HTR-8/SVneo (cell line): Measurements from ENCODE around the gene ANGPTL5.
"Not testable (repeated sequence)": the region's sequence is repeated elsewhere in the genome, so short reads cannot be mapped to it uniquely, and the experiment has no call there.

ENCODE experiments used
- DNase-seq: peaks from one replicate; pipeline ENCODE4 v3.0.0; 2011; ENCODE audit warnings: low spot score, mixed read lengths; ENCODE audit not compliant: insufficient read length
- FAIRE-seq: peaks from 2 replicates; lab custom pipeline; 2011; peaks lifted over from hg19 to GRCh38; lab: Jason Lieb, UNC

ANGPTL5 gene

DNA sequence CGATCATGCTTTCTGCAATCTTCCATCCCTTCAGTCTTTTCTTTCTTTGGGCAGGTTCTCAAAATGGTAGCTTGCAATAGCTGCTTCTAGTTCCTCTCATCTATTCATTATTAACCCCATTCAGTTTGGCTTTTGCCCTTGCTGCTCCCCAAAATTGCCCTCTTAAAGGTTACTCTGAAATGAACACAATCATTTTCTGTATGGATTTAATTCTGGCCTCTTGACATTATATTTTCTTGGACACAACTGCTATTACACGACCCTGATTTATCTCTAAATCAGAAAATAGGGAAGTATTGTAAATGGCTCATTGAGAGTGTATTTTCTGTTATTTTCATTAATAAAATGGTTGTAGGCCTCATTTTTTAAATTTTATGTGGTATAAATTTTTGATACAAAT, at the start of gene ANGPTL5:
Gene ANGPTL5 (minus strand): TSS at position 101 of the 400 bp plus-strand sequence. CDS start 8,613 bp downstream, outside the sequence.
- DNase-seq = no peak
- FAIRE-seq = no peak

DNA sequence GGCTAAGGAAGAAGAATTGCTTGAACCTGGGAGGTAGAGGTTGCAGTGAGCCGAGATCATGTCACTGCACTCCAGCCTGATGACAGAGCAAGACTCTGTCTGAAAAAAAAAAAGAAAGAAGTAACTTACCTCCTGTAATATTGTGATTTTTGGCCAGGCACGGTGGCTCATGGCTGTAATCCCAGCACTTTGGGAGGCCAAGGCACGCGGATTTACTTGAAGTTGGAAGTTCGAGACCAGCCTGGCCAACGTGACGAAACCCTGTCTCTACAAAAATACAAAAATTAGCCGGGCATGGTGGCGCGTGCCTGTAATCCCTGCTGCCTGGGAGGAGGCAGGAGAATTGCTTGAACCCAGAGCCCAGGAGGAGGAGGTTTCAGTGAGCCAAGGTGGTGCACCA, 47.9 kb upstream of the ANGPTL5 start:
- not testable (repeated sequence) for FAIRE-seq, DNase-seq

DNA sequence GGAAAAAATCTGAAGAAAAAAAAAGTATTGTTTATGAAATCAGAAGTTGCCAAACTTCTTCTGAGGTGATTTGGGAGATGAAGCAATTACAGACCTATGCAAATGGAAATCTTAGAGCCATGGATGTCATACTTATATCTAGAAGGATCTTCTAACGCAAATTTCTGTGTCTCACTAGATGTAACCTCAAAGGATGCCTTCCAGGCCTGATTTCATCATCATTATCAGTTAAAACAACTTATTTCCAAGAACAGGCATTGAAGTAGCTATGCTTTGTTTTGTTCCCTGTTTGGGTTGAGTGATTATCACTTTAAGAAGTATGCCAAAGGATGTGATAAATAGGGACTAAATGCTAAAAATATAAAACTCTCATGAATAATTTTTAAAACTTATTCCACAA, 43.9 kb upstream of the ANGPTL5 start:
- FAIRE-seq (no peak), DNase-seq (no peak)

DNA sequence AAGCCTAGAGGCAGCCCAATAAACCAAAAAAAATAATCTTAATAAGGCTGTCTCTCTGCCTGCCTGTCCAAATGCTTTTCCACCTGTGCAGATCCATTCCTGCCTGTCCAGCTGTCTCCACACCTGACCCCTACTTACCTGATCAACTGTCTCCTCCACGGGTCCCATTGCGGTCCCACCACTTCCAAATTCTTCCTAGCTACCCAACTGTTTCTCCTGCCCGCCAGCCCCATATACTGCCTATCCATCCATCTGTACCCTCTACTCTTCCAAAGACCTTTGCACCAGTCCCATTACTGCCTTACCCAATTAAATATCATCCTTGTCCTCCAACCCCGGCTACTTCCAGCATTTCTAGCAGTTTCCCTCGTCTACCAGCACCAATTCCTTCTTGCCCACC, 39.4 kb upstream of the ANGPTL5 start:
- FAIRE-seq = peak; percentile 52
- no peak for DNase-seq

DNA sequence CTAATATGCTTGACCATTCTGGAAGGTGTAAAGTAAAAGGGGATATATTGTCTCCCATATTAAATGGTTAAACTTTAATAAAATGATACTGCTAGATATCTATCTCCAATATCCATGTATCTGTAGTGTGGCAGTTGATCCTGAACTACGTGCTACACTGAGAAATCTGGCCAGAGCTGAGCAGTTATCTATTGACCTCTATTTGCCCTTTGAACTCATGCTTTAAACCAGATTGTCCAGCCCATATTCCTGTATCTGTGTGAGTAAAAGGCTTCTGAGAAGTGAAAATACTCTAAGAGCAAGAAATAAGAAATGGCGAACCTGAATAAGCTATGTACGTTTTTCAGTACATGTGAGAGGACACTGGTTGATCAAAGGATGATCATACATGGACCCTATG, 39.0 kb upstream of the ANGPTL5 start:
- FAIRE-seq (peak; percentile 73), DNase-seq (no peak)

DNA sequence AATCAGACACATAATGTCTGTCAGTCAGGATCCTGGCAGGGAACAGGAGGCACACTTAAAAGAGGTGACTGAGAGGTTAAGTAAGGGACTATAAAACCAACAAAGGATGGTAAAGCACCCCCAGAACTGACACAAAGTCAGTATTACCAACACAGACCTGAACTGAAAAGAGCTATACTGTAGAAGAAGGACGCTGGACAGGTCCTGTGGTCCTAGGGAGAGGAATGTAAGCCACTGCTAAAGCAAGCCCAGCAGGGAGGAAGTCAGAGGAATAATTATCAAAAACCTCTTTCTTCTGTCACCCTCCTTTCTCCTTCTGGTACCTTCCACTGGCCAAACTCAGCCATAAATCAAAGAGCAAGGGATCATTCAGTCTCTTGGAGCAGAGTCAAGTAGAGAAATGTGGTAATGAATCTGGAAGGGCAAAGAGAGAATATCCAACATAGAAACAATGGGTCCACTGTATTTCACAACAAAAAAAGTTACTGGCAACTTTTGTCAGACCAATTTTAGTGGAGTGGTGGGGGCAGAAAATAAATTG, 33.4 kb upstream of the ANGPTL5 start:
- FAIRE-seq = peak; percentile 13

DNA sequence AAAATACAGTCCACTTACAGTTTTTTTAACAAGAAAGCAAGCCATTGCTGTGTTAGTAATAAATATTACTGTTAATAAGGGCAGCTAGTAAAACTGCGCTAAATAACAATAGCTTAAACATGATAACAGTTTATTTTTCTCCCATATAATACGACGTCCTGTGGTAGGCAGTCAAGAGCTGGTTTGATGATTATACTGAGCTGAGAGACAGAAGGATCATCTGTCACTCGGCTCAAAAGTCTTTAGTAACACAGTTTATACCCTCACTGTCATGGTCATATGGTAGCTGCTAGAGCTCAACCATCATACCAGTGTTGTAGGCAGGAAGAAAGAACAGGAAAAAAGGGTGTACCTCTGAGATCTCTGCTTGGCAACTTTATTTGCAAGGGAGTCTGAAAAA, 29.1 kb upstream of the ANGPTL5 start:
- DNase-seq (no peak), FAIRE-seq (no peak)

More for the DNA sequence above, 33.4 kb upstream of the ANGPTL5 start:
- DNase-seq = no peak

DNA sequence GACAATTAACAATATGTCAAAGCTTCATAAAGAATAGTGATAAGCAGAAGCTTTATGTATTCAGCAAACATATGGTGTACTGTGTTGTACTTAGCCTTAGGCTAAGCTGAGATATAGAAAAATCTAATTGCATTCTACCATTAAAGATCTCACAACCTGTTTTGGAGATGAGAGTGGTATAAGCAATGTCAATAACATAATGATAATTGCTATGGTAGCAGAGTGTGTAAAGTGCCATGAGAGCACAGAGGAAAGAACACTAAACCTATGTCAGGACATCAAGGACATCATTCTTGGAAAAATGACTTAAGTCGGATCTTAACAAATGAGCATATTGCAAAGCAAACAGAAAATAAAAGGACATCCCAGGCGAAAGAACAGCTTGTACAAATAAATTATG, 28.6 kb upstream of the ANGPTL5 start:
- FAIRE-seq = no peak
- DNase-seq = no peak

DNA sequence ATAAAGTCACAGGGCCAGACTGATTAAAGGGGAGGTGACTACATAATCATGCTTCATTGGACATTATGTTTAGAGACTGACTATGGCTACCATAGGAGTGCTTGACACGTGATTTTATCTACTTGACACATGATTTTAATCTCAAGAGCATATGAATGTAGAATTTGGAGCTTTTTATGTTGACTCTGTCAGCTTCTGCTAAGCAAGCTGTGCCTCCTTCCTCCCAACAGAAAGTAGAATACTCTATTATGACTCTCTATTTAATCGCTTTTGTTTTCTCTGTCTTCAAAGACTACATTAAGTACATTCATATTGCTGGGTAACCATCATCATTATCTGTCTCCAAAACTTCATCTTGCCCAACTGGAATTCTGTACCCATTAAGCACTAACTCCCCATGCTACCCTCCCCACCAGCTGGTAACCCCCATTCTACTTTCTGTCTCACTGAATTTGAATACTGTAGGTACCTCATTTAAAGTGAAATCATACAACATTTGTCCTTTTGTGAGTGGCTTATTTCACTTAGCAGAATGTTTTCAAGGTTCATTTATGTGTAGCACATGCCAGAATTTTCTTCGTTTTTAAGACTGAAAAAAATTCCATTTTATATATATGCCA, 24.7 kb upstream of the ANGPTL5 start:
- FAIRE-seq = peak; percentile 48
- DNase-seq = no peak

DNA sequence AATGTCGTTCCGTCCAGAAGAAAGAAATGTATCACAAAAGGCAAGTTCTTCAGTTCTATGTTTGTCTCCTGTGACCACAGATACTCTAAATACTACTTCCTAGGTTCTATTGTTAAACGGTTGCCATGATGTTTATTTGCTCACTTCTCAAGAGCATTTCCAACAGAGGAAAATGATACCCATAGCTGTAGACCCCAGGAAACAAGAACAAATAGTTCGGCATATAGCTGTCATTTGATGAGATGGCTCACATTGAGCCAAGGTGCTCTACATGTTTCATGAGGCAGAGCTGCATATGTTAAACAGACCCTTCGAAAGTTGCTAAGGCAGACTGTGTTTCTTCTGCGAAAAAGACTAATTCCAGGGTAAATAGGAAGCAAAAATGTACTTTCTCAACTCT, 15.4 kb upstream of the ANGPTL5 start:
- FAIRE-seq (peak; percentile 31), DNase-seq (no peak)

DNA sequence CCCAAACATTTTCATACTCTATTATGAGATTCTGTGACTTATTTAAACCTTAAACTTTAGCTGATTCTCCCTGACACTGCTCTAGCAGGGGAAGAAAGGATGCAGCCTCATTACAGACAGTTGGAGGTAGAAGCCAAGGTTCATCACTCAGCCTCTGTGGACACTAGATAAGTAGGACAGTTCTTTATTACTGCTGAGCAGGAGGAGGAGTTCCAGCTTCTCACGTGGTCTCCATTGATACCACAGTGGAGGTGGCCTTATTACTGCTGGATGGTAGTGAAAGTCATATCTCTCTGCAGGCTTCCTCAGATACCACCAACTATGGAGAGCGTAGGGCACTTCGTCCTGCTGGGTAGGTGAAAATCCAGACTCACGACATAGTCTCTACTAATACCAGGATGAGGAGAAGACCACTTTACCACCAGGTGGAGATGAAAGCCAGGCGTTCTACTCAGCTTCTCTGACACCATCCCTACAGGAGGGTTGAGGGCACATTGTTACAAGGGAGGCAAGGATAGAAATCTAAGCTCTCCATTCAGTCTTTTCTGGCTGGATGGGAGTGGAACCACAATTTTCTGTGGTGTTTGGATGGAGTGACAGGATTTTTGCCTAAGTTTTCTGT, 13.1 kb upstream of the ANGPTL5 start:
- FAIRE-seq (peak; percentile 63), DNase-seq (no peak)

DNA sequence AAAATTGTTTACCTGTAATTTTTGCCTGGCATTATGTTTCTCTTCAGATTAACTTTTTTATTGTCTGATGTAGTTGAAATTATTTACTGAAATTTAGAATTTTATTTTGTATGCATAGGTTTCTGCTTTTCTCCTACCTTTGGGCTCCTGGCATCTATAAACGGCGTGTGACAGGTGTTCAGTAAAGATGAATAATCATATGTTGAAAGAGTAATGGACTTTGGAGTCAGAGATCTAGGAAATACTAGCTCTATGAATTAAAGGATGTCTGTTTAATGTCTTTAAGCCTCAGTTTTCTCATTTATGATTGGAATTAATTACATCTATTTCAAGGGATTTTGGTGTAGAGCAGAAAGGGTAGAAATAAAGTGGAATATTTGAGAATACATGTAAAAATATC, 7.2 kb upstream of the ANGPTL5 start:
- FAIRE-seq (no peak), DNase-seq (no peak)

DNA sequence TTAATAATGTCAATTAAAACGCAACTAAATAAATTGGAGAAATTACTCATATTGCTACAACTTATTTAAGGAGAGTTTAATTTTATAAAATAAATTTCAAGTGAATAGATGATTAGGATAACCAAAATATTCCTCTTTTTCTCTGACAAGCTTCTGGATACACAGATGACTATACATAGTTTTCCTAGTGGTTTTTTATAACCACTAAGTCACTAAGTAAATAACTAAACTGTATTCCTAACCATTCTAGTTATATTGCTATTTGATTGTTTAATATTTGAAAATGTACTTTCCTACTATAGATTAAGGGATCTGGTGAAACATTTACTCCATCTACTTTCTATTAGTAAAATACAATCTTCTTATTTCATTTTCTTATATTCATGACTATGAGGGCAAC, 4.7 kb upstream of the ANGPTL5 start:
- FAIRE-seq (no peak), DNase-seq (no peak)

DNA sequence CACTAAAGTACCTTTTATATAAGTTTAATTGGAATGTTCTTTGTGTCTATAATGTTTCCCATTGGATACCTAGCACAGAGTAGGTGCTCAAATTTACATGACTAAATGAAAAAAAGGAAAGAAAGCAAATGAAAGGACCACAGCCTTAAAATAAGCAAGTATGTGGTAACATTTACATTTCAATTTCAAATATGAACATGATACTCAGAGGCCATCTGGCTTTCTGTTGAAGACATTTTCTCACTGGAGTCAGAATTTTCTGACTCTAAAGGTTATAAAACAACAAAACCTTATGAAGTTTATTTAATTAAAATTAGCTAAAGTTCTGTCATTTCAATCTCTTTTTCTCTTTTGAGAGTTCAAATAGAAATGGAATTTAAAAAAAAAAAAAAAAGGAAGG, 904 bp upstream of the ANGPTL5 start:
- FAIRE-seq (no peak), DNase-seq (no peak)

DNA sequence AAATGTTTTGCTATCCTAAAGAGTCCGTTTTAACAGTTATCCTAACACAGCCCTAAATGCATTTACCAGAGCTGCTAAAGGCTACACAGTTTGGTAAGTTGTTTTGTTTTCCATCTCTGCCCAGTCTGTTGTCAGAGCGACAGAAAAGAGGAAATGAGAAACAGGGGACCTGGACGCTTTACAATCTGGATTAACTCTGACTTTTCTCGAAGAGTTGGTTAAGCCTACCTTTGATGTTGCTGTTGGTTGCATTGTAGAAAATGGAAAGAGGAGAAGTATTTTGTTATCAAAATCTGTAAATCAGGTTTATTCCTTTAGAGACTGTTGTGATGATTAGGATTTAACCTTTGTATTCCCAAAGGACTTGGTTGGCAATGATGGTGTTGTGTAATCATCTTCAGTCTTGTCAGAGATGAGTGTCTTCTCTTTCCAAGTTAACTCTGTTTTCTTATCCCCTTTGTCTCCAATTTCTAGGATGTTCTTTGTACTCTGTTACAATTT, 481 bp downstream of the ANGPTL5 start:
- FAIRE-seq = peak; percentile 76
- peak; percentile 30 for DNase-seq

DNA sequence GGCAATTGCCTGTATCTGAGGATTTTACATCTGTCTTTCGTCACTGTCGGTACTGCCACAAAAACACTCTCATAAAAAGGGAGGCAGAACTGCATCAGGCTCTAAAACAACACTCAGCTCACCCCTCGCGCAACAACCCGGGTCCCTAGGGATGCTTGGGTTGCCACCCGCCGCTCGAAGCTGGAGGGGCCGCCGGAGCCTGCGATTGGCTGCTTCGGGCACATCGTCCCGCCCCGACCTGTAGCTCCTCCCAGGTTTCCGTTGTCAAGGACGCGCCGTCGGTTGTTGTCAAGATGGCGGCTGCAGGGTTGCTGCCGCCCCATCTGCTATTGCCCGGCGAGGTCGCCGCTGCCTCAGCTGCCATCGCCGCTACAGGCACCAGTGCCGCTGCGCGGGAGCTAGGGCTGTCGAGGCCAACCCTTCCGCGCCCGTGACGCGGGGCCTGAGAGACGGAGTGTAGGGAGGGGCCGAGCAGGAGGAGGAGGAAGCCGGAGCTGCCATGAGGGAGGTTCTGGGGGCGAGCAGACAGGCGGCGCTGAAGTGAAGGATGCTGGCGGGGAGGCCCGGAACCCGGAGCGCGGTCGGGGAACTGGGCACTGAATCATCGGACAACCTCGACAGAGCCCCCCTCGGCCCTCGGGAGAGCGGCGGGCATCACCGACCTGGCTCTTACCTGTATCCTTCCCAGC, 1.4 kb downstream of the ANGPTL5 start, which contains the start of gene CEP126:
Gene CEP126 (plus strand): TSS at position 273 of the 689 bp plus-strand sequence. CDS start 275 bp downstream, at position 548.
- FAIRE-seq (peak; percentile 99), DNase-seq (peak; percentile 96)

DNA sequence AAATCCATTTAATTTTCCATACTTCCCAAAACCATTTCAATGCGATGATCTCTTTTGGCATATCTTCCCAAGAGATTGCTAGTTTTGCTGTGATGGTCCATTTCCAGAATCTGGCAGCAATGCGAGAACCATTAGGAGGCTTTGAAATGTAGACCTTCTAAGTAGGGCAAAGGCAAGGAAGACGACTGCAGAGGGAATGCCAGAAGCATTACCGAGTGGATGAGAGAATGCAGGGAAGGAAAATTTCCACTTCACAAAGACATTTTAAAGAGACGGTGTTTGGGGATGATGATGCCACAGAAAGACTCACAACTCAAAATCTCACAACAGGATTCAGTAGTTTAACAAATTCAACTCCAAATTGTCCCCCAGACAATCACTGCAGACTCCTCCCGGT, 2.0 kb downstream of the ANGPTL5 start:
- FAIRE-seq (no peak), DNase-seq (peak; percentile 37)

DNA sequence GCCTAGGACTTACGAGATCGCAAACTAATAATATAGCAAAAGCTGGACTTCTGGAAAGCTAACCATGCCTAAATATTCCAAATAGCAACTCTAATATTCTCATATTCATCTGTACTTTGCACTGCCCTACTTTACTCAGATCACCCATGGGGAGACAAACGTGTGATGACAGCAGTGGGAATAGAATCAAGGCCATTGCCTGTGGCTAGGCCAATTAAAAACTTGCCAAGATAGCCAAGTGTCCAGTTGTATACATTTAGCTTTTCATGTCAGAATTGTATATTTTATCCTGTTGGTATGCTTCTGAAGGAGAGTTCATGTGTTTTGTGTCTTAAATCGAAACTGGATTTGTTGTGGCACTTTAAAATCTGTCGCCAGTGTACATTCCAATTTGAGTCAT, 2.7 kb downstream of the ANGPTL5 start:
- DNase-seq = no peak
- FAIRE-seq = no peak

DNA sequence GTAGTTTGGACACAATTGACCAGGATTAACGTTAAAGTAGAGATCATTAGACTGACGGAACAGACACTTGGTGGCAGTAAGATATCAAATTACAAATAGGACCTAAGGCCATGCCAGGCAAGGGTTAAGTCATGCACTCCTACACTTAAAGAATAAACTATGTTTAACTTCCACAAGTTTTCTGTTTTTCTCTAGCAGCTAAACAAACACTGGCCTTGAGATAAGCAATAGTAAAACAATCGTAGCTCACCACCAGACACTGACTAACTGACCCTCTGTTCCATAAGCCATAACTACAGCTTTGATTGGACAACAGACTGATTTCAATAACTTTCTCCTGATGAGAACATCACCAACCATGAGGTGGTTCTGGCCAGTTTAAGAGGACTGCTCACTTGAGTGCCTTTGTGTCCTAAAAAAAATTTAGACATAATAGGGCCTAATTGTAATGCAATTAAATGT, 3.5 kb downstream of the ANGPTL5 start:
- FAIRE-seq (peak; percentile 94), DNase-seq (no peak)

DNA sequence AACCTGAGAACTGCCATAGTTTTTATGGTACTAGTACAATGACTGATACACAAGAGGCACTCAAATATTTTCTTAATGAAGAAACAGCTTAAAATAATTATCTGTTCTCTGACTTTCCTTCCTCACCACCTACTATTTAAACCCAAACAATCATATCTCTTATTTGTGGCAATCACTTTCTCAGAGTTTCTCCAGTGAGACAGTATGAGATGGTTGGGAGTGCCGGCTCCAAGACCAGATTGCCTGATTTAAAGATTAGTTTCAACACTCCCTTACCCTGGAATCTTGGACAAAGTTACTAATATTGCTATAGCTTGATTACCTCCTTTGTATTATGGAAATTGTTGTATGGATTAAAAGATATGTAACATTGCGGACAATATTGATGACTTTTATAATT, 7.2 kb downstream of the ANGPTL5 start:
- FAIRE-seq (no peak), DNase-seq (no peak)

DNA sequence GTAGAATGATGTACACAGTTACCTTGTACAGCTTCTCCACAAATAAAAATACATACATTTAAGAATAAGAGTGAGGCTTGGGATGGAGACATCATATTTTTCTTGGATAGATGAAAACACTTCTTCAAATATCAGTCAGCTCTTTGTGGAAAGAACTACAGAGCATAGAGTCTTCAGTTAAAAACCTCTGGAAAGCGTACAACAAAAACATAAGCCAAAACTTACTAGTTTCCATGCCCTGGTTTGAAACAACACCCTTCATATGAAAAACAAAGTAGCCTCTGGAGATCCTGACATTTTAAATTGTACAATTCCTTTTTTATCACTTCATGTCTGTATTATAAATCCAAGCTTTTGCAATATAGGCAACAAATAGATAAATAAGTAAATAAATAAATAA, 8.5 kb downstream of the ANGPTL5 start:
- no peak for DNase-seq
- no peak for FAIRE-seq
